Hepatic stellate cell (primary cell): ENCODE results near the gene NRXN3.

Experiments used
- DNase-seq: peaks from one replicate; pipeline ENCODE4 v3.0.0; 2011; ENCODE audit warnings: low spot score

NRXN3 gene

GRCh38 chr14:79357307-79357706 lies 1187.1 kb downstream of the NRXN3 start:
- DNase-seq, result no peak

- no peak for DNase-seq
These were observed 1193.1 kb downstream of the NRXN3 start for GRCh38 chr14:79363291-79363690.

- DNase-seq, result peak; percentile 86
These were observed 1199.5 kb downstream of the NRXN3 start for GRCh38 chr14:79369359-79370332.

GRCh38 chr14:79370969-79371368 lies 1200.8 kb downstream of the NRXN3 start:
- DNase-seq, result no peak

GRCh38 chr14:79373451-79373850 lies 1203.3 kb downstream of the NRXN3 start:
- no peak for DNase-seq

GRCh38 chr14:79375356-79375755 lies 1205.2 kb downstream of the NRXN3 start:
- no peak for DNase-seq

GRCh38 chr14:79376557-79376956 lies 1206.4 kb downstream of the NRXN3 start:
- no peak for DNase-seq

- DNase-seq, result no peak
These were observed 1207.8 kb downstream of the NRXN3 start for GRCh38 chr14:79378020-79378419.

- DNase-seq, result no peak
These were observed 1209.1 kb downstream of the NRXN3 start for GRCh38 chr14:79379266-79379665.

GRCh38 chr14:79383031-79383430 lies 1212.9 kb downstream of the NRXN3 start:
- no peak for DNase-seq

- no peak for DNase-seq
These were observed 1213.3 kb downstream of the NRXN3 start for GRCh38 chr14:79383475-79383874.

- peak; percentile 21 for DNase-seq
These were observed 1224.9 kb downstream of the NRXN3 start for GRCh38 chr14:79395061-79395460.

- DNase-seq, result no peak
These were observed 1234.8 kb downstream of the NRXN3 start for GRCh38 chr14:79404874-79405511.

- DNase-seq, result no peak
These were observed 1235.3 kb downstream of the NRXN3 start for GRCh38 chr14:79405512-79405910.

GRCh38 chr14:79407572-79407971 lies 1237.4 kb downstream of the NRXN3 start:
- no peak for DNase-seq

GRCh38 chr14:79408696-79409095 lies 1238.5 kb downstream of the NRXN3 start:
- DNase-seq, result no peak

GRCh38 chr14:79411403-79412174 lies 1241.4 kb downstream of the NRXN3 start:
- no peak for DNase-seq

GRCh38 chr14:79412822-79413221 lies 1242.6 kb downstream of the NRXN3 start:
- DNase-seq, result no peak

- no peak for DNase-seq
These were observed 1243.7 kb downstream of the NRXN3 start for GRCh38 chr14:79413734-79414428.

GRCh38 chr14:79415726-79416125 lies 1245.6 kb downstream of the NRXN3 start:
- DNase-seq, result no peak

GRCh38 chr14:79417961-79418360 lies 1247.8 kb downstream of the NRXN3 start:
- DNase-seq, result no peak
